GM12878 (cell line): ENCODE results near the gene CCN5. TPM values are rescaled to one million over a fixed set of nuclear protein-coding genes. Genes with fewer than 3 reads are reported as not detected.

Experiments used
- ATAC-seq: fragments of 200-7000 bp; cut with Tn5 transposase; 3 replicates; pipeline ENCODE4 v1.9.1; 2020; ENCODE audit warnings: mild to moderate bottlenecking, moderate library complexity
- BruUV-seq: library from RNA; stranded (reverse); fragments of 400-500 nt; replicated peaks from 2 replicates; lab custom pipeline; 2021; lab: Mats Ljungman, UMichigan
- CTCF ChIA-PET: fragments of 300-600 bp; sonication (Branson Sonifier 250); formaldehyde crosslinking; extraction: SDS; loops from one replicate; lab custom pipeline; 2021; ENCODE audit warnings: inconsistent platforms; lab: Yijun Ruan, JAX
- POLR2A ChIA-PET: fragments of 350-600 bp; formaldehyde crosslinking; extraction: SDS; loops from one replicate; lab custom pipeline; 2021; ENCODE audit warnings: inconsistent platforms; lab: Charles Lee
- RAD21 ChIA-PET: fragments of 300-600 bp; sonication (Branson Sonifier 250); formaldehyde crosslinking; loops from one replicate; lab custom pipeline; 2023; ENCODE audit warnings: antibody characterized with exemption; ENCODE audit not compliant: unreplicated experiment; lab: Charles Lee
- SMC1A ChIA-PET: fragments of 300-600 bp; sonication (Branson Sonifier 250); formaldehyde crosslinking; loops from one replicate; lab custom pipeline; 2023; ENCODE audit not compliant: unreplicated experiment, uncharacterized antibody; lab: Charles Lee
- DNase-seq: peaks from one replicate; pipeline ENCODE4 v3.0.0-alpha.2; 2011; ENCODE audit warnings: low read depth, low spot score
- FAIRE-seq: peaks from 3 replicates; lab custom pipeline; 2011; peaks lifted over from hg19 to GRCh38; lab: Jason Lieb, UNC
- H2AFZ ChIP-seq: 2 replicates; pipeline ENCODE4 v1.6.0; 2011; ENCODE audit warnings: low read depth, low read length, control low read depth; ENCODE audit not compliant: control insufficient read depth
- H3K27ac ChIP-seq: 2 replicates; pipeline ENCODE4 v1.5.1; 2011; ENCODE audit warnings: control low read depth; ENCODE audit not compliant: control insufficient read depth, insufficient read depth
- H3K27me3 ChIP-seq, 2 experiments: replicated peaks in 1 of 2; 2 replicates each; pipeline versions ENCODE4 v1.6.0 to v1.6.1; 2011; ENCODE audit warnings: low read length in 1 of 2; ENCODE audit not compliant: control insufficient read depth in 2 of 2, insufficient read depth in 2 of 2
- H3K36me3 ChIP-seq, 2 experiments: 2 replicates each; pipeline ENCODE4 v1.5.1; 2011; ENCODE audit warnings: low read length in 1 of 2; ENCODE audit not compliant: control insufficient read depth in 2 of 2, insufficient read depth in 2 of 2
- H3K4me1 ChIP-seq: 2 replicates; pipeline ENCODE4 v1.6.1; 2011; ENCODE audit warnings: mild to moderate bottlenecking, low read length, moderate library complexity, mixed read lengths; ENCODE audit not compliant: control insufficient read depth, insufficient read depth
- H3K4me2 ChIP-seq: 2 replicates; pipeline ENCODE4 v1.6.0; 2011; ENCODE audit warnings: control low read depth; ENCODE audit not compliant: control insufficient read depth, insufficient read depth
- H3K4me3 ChIP-seq: fragments of 200-600 bp; sonication (generic); 2 replicates; pipeline ENCODE4 v1.5.1; 2016
- H3K79me2 ChIP-seq: 2 replicates; pipeline ENCODE4 v1.6.0; 2011; ENCODE audit warnings: low read length; ENCODE audit not compliant: control insufficient read depth, insufficient read depth
- H3K9ac ChIP-seq: 2 replicates; pipeline ENCODE4 v1.8.0; 2011; ENCODE audit warnings: low read length, control low read depth, mixed read lengths; ENCODE audit not compliant: control insufficient read depth, insufficient read depth
- H3K9me3 ChIP-seq: replicated peaks from 3 replicates; pipeline ENCODE4 v1.5.1; 2011; ENCODE audit warnings: mild to moderate bottlenecking, low read length; ENCODE audit not compliant: control insufficient read depth, insufficient read depth
- H4K20me1 ChIP-seq: 2 replicates; pipeline ENCODE4 v1.6.0; 2011; ENCODE audit not compliant: control insufficient read depth, insufficient read depth
- FOS ChIP-seq: IDR thresholded peaks from 3 replicates; pipeline ENCODE4 v1.6.1; 2011; ENCODE audit warnings: borderline replicate concordance; ENCODE audit not compliant: insufficient read length; ENCODE audit errors: extremely low read depth
- GABPA ChIP-seq: IDR thresholded peaks from 2 replicates; pipeline ENCODE4 v1.6.1; 2014; ENCODE audit warnings: antibody characterized with exemption, low read depth, mild to moderate bottlenecking, inconsistent platforms
- HDAC2 ChIP-seq: fragments of 200-600 bp; sonication (generic); IDR thresholded peaks from 2 replicates; pipeline ENCODE4 v1.6.1; 2017
- HSF1 ChIP-seq: fragments of 150-350 bp; IDR thresholded peaks from 2 replicates; pipeline ENCODE4 v1.6.1; 2014; ENCODE audit warnings: mild to moderate bottlenecking, low read depth, low read length
- IKZF1 ChIP-seq: fragments of 450-650 bp; conservative IDR thresholded peaks from 2 replicates; pipeline ENCODE4 v1.6.1; 2017; ENCODE audit warnings: antibody characterized with exemption, mild to moderate bottlenecking
- IRF5 ChIP-seq: fragments of 450-650 bp; IDR thresholded peaks from 2 replicates; pipeline ENCODE4 v1.6.1; 2017; ENCODE audit warnings: borderline replicate concordance
- LARP7 ChIP-seq: fragments of 450-650 bp; IDR thresholded peaks from 2 replicates; pipeline ENCODE4 v1.6.1; 2017; ENCODE audit warnings: mild to moderate bottlenecking
- MAX ChIP-seq: IDR thresholded peaks from 2 replicates; pipeline ENCODE4 v1.6.1; 2012; ENCODE audit warnings: low read depth, low read length, improper control_type of control experiment
- MXI1 ChIP-seq: fragments of 150-350 bp; IDR thresholded peaks from 2 replicates; pipeline ENCODE4 v1.6.1; 2011; ENCODE audit warnings: low read depth, mild to moderate bottlenecking, inconsistent platforms, low read length, improper control_type of control experiment
- NRF1 ChIP-seq: conservative IDR thresholded peaks from 2 replicates; pipeline ENCODE4 v1.6.1; 2011; ENCODE audit warnings: mild to moderate bottlenecking, low read depth, low read length, improper control_type of control experiment
- RB1 ChIP-seq: fragments of 450-650 bp; formaldehyde crosslinking; IDR thresholded peaks from 2 replicates; pipeline ENCODE4 v1.6.1; 2017; ENCODE audit warnings: mild to moderate bottlenecking, borderline replicate concordance
- REST ChIP-seq: IDR thresholded peaks from 2 replicates; pipeline ENCODE4 v1.6.1; 2012; ENCODE audit warnings: mild to moderate bottlenecking, low read depth, low read length
- SMC3 ChIP-seq: IDR thresholded peaks from 2 replicates; pipeline ENCODE4 v1.6.1; 2011; ENCODE audit warnings: low read length, improper control_type of control experiment, borderline replicate concordance
- SRF ChIP-seq, 2 experiments: IDR thresholded peaks; 2 replicates each; pipeline ENCODE4 v1.6.1; 2011; ENCODE audit warnings: low read depth in 2 of 2, low read length in 2 of 2, mild to moderate bottlenecking in 1 of 2, moderate library complexity in 1 of 2
- SUZ12 ChIP-seq: fragments of 200-600 bp; sonication (generic); IDR thresholded peaks from one replicate; pipeline ENCODE4 v1.6.1; 2018; ENCODE audit warnings: antibody characterized with exemption, mild to moderate bottlenecking; ENCODE audit not compliant: unreplicated experiment
- WRNIP1 ChIP-seq: IDR thresholded peaks from 2 replicates; pipeline ENCODE4 v1.6.1; 2011; ENCODE audit warnings: low read depth, low read length, improper control_type of control experiment, borderline replicate concordance
- WGBS: methylation state at CpG from one replicate; pipeline ENCODE4 v1.1.6; 2016; ENCODE audit warnings: low lambda C conversion rate; ENCODE audit not compliant: insufficient replicate concordance, insufficient coverage; ENCODE audit errors: missing lambda C conversion rate; 5-methylcytosine and 5-hydroxymethylcytosine counted together
- in situ Hi-C: fragments of 300-500 bp; cut with MboI; formaldehyde crosslinking; loops from 9 replicates; pipeline ENCODE4 v1.14.3; 2018; ENCODE audit warnings: mixed read lengths
- intact Hi-C: fragments of 100-400 bp; cut with micrococcal nuclease; formaldehyde crosslinking; loops from one replicate; pipeline ENCODE4 v1.14.2; 2022; ENCODE audit not compliant: unreplicated experiment
- polyA plus RNA-seq, 11 experiments: library from polyadenylated mRNA; depleted of rRNA in 4 of 11; unstranded in 6 of 11; stranded (reverse) in 5 of 11; fragments of >200 nt; fragmentation: Nextera tagmentation in 4 of 11; fragmentation: Illumina TruSeq in 1 of 11; extraction: Ambion mirVana in 4 of 11; extraction: Trizol in 1 of 11; gene quantifications; 1 replicate in 1 of 11; 2 replicates in 10 of 11; pipeline versions ENCODE4 v1.2.1 to v1.2.3, GENCODE V29; 2011 to 2016; ENCODE audit warnings: inconsistent platforms in 2 of 11, missing spikeins in 2 of 11, low read depth in 1 of 11
- total RNA-seq, 4 experiments: library from RNA; depleted of rRNA in 3 of 4; stranded (reverse); fragments of >200 nt in 3 of 4; fragmentation: Illumina TruSeq in 1 of 4; extraction: Trizol in 1 of 4; gene quantifications; 2 replicates each; pipeline versions ENCODE4 v1.2.1 to v1.2.3, GENCODE V29; 2013 to 2021

Gene CCN5
- total and polyA plus RNA-seq, 10 of the 15 experiments (the other 5 are each of a cell fraction or from before 2014, with no cell fraction given), result 0.14 to 0.15 TPM; not detected in 8

DNA sequence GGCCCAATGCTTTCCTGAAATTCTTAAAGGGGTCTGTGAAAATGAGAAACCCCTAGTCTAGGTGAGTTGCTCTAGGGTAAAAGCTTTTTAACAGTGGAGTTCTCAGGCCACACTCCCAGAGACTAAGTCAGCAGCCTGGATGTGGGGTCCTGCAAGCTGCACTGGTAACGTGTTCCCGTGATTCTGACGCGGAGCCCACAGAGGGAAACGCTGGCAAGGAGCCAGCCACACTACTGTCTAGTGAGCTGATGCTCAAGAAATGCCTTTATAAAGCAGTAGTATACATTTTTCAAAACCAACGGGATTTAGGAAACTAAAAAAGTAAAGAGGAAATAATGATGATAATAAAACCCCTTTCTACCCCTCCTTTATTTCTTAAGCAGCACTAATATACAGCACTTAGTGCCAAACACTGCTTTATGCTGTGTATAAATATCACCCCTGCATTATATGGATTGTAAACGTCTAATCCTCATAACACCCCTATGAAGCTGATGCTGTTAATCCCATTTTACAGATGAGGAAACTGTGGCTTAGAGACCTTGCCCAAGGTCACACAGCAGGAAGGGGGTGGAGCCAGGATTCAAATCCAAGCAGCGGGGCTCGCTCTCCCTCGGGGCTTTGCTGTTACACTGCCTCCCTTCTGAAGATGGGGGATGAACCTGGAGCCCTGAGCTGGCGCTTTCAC lies 55.5 kb downstream of the CCN5 start:
- intact Hi-C loops, result no loop called here
- H3K4me2 ChIP-seq, result no peak overlapping the region
- BruUV-seq, result no TSS peak
- WGBS, result 26% methylated on average over 11 of the region's 11 CpGs
- H3K4me3 ChIP-seq, result no peak overlapping the region
- no peak overlapping the region for H2AFZ ChIP-seq
- in situ Hi-C loops, result no loop called here
- ATAC-seq, result no peak
- POLR2A ChIA-PET, result interaction anchor here (0.5 kb wide), 1 partner anchor 43 kb away, joined by 4 read pairs; no protein-coding TSS in a partner anchor
- no peak overlapping the region for H3K9ac ChIP-seq
- H4K20me1 ChIP-seq, result no peaks in the 10 kb centered on the region
- H3K79me2 ChIP-seq, result no peaks in the 10 kb centered on the region
- RAD21 ChIA-PET, result no interaction called here
- CTCF ChIA-PET, result interaction anchor here (0.5 to 1.3 kb wide), 2 partner anchors 87 to 1043 kb away, joined by 3 to 4 read pairs; no protein-coding TSS in a partner anchor
- SMC1A ChIA-PET, result no interaction called here
- peaks cover 0 to 1% of the 10 kb centered on the region in 2 experiments; a peak in 1 of 4 replicates for H3K27me3 ChIP-seq
- no peaks in the 10 kb centered on the region for H3K9me3 ChIP-seq
- FAIRE-seq, result no peak
- no peak overlapping the region for H3K27ac ChIP-seq
- no peak for DNase-seq
- no peaks in the 10 kb centered on the region; the same call in 1 of the 2 replicates for H3K4me1 ChIP-seq
- no peaks in the 10 kb centered on the region for H3K36me3 ChIP-seq
- TF ChIP-seq REST (no peak), RB1 (no peak), FOS (no peak), MAX (no peak), SRF (IDR thresholded peaks at IDR 0.05; ENCODE audit: low read depth in 2 of 2, low read length in 2 of 2) (no peak), NRF1 (no peak), MXI1 (no peak), SMC3 (no peak), SUZ12 (no peak), LARP7 (no peak), GABPA (no peak), HDAC2 (no peak), IKZF1 (no peak), IRF5 (no peak), HSF1 (no peak), WRNIP1 (no peak)
